Natural killer cell (primary cell): ENCODE data around the gene DCDC2B. TPM values are rescaled to one million over a fixed set of nuclear protein-coding genes. Genes with fewer than 3 reads are reported as not detected.
A peak's percentile ranks its signal among the peaks of the same experiment; 100 is the strongest.

Experiments used
- ATAC-seq, 3 donors: fragments of 150-1000 bp in 2 of 3; fragments of 200-7000 bp in 1 of 3; cut with Tn5 transposase; 1 replicate in 1 of 3; 2 replicates in 2 of 3; pipeline ENCODE4 v1.10.0; 2021; ENCODE audit warnings: mild to moderate bottlenecking in 2 of 3, moderate library complexity in 2 of 3
- DNase-seq, 2 donors: peaks; one replicate each; pipeline versions ENCODE4 v3.0.0 to v3.0.0-alpha.2; 2013 to 2021; ENCODE audit warnings: mixed read lengths in 1 of 2
- H3K27ac ChIP-seq: one replicate; pipeline ENCODE4 v1.5.1; 2013; ENCODE audit warnings: mild to moderate bottlenecking, low read length
- H3K27me3 ChIP-seq: one replicate; pipeline ENCODE4 v1.6.1; 2013; ENCODE audit warnings: low read length; ENCODE audit not compliant: control insufficient read depth, insufficient read depth
- H3K36me3 ChIP-seq: one replicate; pipeline ENCODE4 v1.6.1; 2013; ENCODE audit warnings: low read length; ENCODE audit not compliant: control insufficient read depth, insufficient read depth
- H3K4me1 ChIP-seq: one replicate; pipeline ENCODE4 v1.6.1; 2013; ENCODE audit warnings: low read length; ENCODE audit not compliant: control insufficient read depth, insufficient read depth
- H3K4me3 ChIP-seq: one replicate; pipeline ENCODE4 v1.5.1; 2013; ENCODE audit warnings: low read length
- H3K9me3 ChIP-seq: one replicate; pipeline ENCODE4 v1.6.1; 2013; ENCODE audit warnings: low read length; ENCODE audit not compliant: control insufficient read depth, insufficient read depth
- H3K27ac Mint-ChIP-seq, 2 donors: one replicate each; pipeline ENCODE4 v1.8.0; 2022; ENCODE audit warnings: mild to moderate bottlenecking in 2 of 2, mixed read lengths in 2 of 2, moderate library complexity in 1 of 2
- H3K27me3 Mint-ChIP-seq, 2 donors: one replicate each; pipeline ENCODE4 v1.8.0; 2022; ENCODE audit warnings: low read depth in 2 of 2, mixed read lengths in 2 of 2
- H3K36me3 Mint-ChIP-seq: one replicate; pipeline ENCODE4 v1.8.0; 2022; ENCODE audit warnings: mixed read lengths
- H3K4me1 Mint-ChIP-seq, 2 donors: one replicate each; pipeline ENCODE4 v1.8.0; 2022; ENCODE audit warnings: mixed read lengths in 2 of 2
- H3K4me3 Mint-ChIP-seq: one replicate; pipeline ENCODE4 v1.8.0; 2022; ENCODE audit warnings: mild to moderate bottlenecking, moderate library complexity, mixed read lengths
- H3K9me3 Mint-ChIP-seq, 2 donors: one replicate each; pipeline ENCODE4 v1.8.0; 2022; ENCODE audit warnings: mixed read lengths in 2 of 2
- WGBS: methylation state at CpG from one replicate; pipeline ENCODE4 v1.1.7; 2013; ENCODE audit warnings: missing lambda C conversion rate; ENCODE audit not compliant: insufficient coverage; 5-methylcytosine and 5-hydroxymethylcytosine counted together
- intact Hi-C: fragments of 100-400 bp; cut with micrococcal nuclease; formaldehyde crosslinking; loops from one replicate; pipeline ENCODE4 v1.14.2; 2022
- total RNA-seq, 4 donors: library from RNA; stranded (reverse); fragments of 120-200 nt in 1 of 4; gene quantifications; one replicate each; pipeline versions ENCODE4 v1.2.3 to v1.2.4, GENCODE V29; 2013 to 2022
- TF ChIP-seq, protein P1 (sequence below): fragments of 200-600 bp; IDR thresholded peaks from one replicate; pipeline ENCODE4 v1.8.0; 2022; ENCODE audit warnings: antibody characterized with exemption

The DCDC2B gene
- total RNA-seq, 3 donors from 2014 or later (not counting 1 experiment from before 2014, with no cell fraction given): not detected

- H3K4me3 ChIP-seq: peak overlapping the region; percentile 54
- H3K36me3 ChIP-seq: peaks cover 34% of the 10 kb centered on the region
- H3K36me3 Mint-ChIP-seq: no peaks in the 10 kb centered on the region
- no peaks in the 10 kb centered on the region for H3K9me3 Mint-ChIP-seq
- H3K4me1 Mint-ChIP-seq: peaks cover 20 to 29% of the 10 kb centered on the region in 2 donors
- intact Hi-C loops: loop anchor here (5.0 kb wide), 1 partner anchor 116 kb away; the partner anchor contains the start of gene MARCKSL1
- H3K27me3 Mint-ChIP-seq: no peaks in the 10 kb centered on the region
- no peak for ATAC-seq
- DNase-seq: no peak
- TF ChIP-seq, protein P1, sequence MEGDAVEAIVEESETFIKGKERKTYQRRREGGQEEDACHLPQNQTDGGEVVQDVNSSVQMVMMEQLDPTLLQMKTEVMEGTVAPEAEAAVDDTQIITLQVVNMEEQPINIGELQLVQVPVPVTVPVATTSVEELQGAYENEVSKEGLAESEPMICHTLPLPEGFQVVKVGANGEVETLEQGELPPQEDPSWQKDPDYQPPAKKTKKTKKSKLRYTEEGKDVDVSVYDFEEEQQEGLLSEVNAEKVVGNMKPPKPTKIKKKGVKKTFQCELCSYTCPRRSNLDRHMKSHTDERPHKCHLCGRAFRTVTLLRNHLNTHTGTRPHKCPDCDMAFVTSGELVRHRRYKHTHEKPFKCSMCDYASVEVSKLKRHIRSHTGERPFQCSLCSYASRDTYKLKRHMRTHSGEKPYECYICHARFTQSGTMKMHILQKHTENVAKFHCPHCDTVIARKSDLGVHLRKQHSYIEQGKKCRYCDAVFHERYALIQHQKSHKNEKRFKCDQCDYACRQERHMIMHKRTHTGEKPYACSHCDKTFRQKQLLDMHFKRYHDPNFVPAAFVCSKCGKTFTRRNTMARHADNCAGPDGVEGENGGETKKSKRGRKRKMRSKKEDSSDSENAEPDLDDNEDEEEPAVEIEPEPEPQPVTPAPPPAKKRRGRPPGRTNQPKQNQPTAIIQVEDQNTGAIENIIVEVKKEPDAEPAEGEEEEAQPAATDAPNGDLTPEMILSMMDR: no peak
- H3K27ac Mint-ChIP-seq: peak overlapping the region; percentile 92 to 96
- WGBS: 23% methylated on average over 12 of the region's 13 CpGs
- H3K4me1 ChIP-seq: peaks cover 30% of the 10 kb centered on the region
- H3K27me3 ChIP-seq: no peaks in the 10 kb centered on the region
- H3K9me3 ChIP-seq: no peaks in the 10 kb centered on the region
- H3K27ac ChIP-seq: peak overlapping the region; percentile 82
- H3K4me3 Mint-ChIP-seq: peak overlapping the region; percentile 92
These were observed 12.7 kb downstream of the DCDC2B start for GRCh38 chr1:32221581-32221979.

- Mint-ChIP-seq H3K4me3 (peak within 1 kb of the TSS; percentile 92), H3K27me3 (no peaks in the 10 kb centered on the region), H3K27ac (peak within 1 kb of the TSS; percentile 92 to 96), H3K36me3 (no peaks in the 10 kb centered on the region), H3K4me1 (peaks cover 20 to 29% of the 10 kb centered on the region in 2 donors), H3K9me3 (no peaks in the 10 kb centered on the region)
- Histone ChIP-seq H3K4me1 (peaks cover 30% of the 10 kb centered on the region), H3K4me3 (peak within 1 kb of the TSS; percentile 54), H3K27me3 (no peaks in the 10 kb centered on the region), H3K36me3 (peaks cover 32% of the 10 kb centered on the region), H3K27ac (peak within 1 kb of the TSS; percentile 82), H3K9me3 (no peaks in the 10 kb centered on the region)
- WGBS: under 1% methylated on average over 41 of the region's 46 CpGs
- intact Hi-C loops: loop anchor here (1.0 to 5.0 kb wide), 3 partner anchors 21 to 115 kb away; partner anchors contain the start of genes MARCKSL1 and TXLNA
- ATAC-seq (peak; percentile 89 to 96 (median 93)), DNase-seq (peak; percentile 86 to 97)
- TF ChIP-seq, protein P1: no peak
These were observed 13.3 kb downstream of the DCDC2B start, which contains the start of the genes EIF3I and TMEM234 for GRCh38 chr1:32221980-32222755. EIF3I (plus strand) TSS chr1:32222407; CDS start chr1:32222442, 35 bp downstream. TMEM234 (minus strand) TSS chr1:32222353; CDS start chr1:32222322, 31 bp downstream.

DNA sequence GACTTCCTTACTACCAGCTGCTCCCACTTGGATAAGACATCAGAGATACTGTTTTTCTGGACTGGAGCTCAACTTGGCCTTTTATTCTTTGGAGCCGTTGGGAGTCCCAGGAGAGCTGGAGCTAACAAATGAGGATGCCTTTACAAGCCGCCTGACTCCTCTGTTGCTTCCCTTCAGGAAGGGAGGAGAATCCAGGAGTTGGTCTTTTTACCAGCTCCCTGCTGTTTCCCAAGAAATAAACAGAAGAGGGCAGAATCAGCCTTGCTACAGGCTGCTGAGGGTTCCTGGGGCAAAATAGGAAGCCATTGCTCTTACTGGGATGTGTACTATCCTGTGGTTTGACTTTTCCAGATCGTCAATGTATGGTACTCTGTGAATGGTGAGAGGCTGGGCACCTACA, 14.8 kb downstream of the DCDC2B start:
- Histone ChIP-seq H3K9me3 (no peaks in the 10 kb centered on the region), H3K4me3 (no peak overlapping the region), H3K27ac (no peak overlapping the region), H3K4me1 (peaks cover 30% of the 10 kb centered on the region), H3K36me3 (peaks cover 40% of the 10 kb centered on the region), H3K27me3 (no peaks in the 10 kb centered on the region)
- intact Hi-C loops: loop anchor here (5.0 kb wide), 1 partner anchor 114 kb away; the partner anchor contains the start of gene MARCKSL1
- TF ChIP-seq, protein P1: no peak
- Mint-ChIP-seq H3K27ac (peak overlapping the region; percentile 92 to 96), H3K4me1 (peaks cover 20 to 29% of the 10 kb centered on the region in 2 donors), H3K36me3 (peaks cover 15% of the 10 kb centered on the region), H3K4me3 (peak overlapping the region; percentile 92), H3K9me3 (no peaks in the 10 kb centered on the region), H3K27me3 (no peaks in the 10 kb centered on the region)
- 98% methylated on average over 3 of the region's 3 CpGs for WGBS
- DNase-seq: no peak
- no peak for ATAC-seq
